Kidney (tissue), 14 donors: ENCODE measurements around the gene SPIRE1. TPM values are rescaled to one million over a fixed set of nuclear protein-coding genes. Genes with fewer than 3 reads are reported as not detected.

Source experiments
- DNase-seq, 5 donors: peaks; one replicate each; pipeline ENCODE4 v3.0.0-alpha.2; 2013 to 2020
- FAIRE-seq: peaks from 2 replicates; lab custom pipeline; 2012; peaks lifted over from hg19 to GRCh38; lab: Jason Lieb, UNC
- H3K27ac ChIP-seq, 2 donors: one replicate each; pipeline ENCODE4 v1.7.0; 2013; ENCODE audit warnings: low read depth in 2 of 2, low read length in 2 of 2, inconsistent platforms in 1 of 2
- H3K27me3 ChIP-seq: one replicate; pipeline ENCODE4 v1.7.1; 2013; ENCODE audit warnings: low read length, inconsistent platforms; ENCODE audit not compliant: control insufficient read depth, insufficient read depth
- H3K36me3 ChIP-seq, 3 donors: one replicate each; pipeline versions ENCODE4 v1.7.0 to v1.7.1; 2013; ENCODE audit warnings: low read length in 3 of 3, control low read depth in 1 of 3, inconsistent platforms in 1 of 3; ENCODE audit not compliant: insufficient read depth in 3 of 3, control insufficient read depth in 2 of 3
- H3K4me1 ChIP-seq, 3 donors: one replicate each; pipeline versions ENCODE4 v1.7.0 to v1.7.1; 2013; ENCODE audit warnings: low read length in 3 of 3, inconsistent platforms in 1 of 3, low read depth in 1 of 3; ENCODE audit not compliant: control insufficient read depth in 2 of 3, insufficient read depth in 2 of 3
- H3K4me3 ChIP-seq, 3 donors: one replicate each; pipeline versions ENCODE4 v1.7.0 to v1.8.1; 2013; ENCODE audit warnings: low read length in 3 of 3, control low read depth in 1 of 3, inconsistent platforms in 1 of 3
- H3K9ac ChIP-seq, 3 donors: one replicate each; pipeline versions ENCODE4 v1.7.0 to v1.7.1; 2013; ENCODE audit warnings: low read length in 3 of 3, control low read depth in 1 of 3, inconsistent platforms in 1 of 3
- H3K9me3 ChIP-seq, 3 donors: one replicate each; pipeline versions ENCODE4 v1.7.0 to v1.7.1; 2013; ENCODE audit warnings: low read length in 3 of 3, control low read depth in 1 of 3, inconsistent platforms in 1 of 3; ENCODE audit not compliant: control insufficient read depth in 2 of 3, insufficient read depth in 1 of 3
- CTCF ChIP-seq: IDR thresholded peaks from 3 replicates; pipeline ENCODE4 v1.5.1; 2012; ENCODE audit warnings: mild to moderate bottlenecking, moderate library complexity, borderline replicate concordance; ENCODE audit not compliant: insufficient read depth; ENCODE audit errors: extremely low read depth
- intact Hi-C: fragments of 100-400 bp; cut with DNase I; formaldehyde crosslinking; loops from one replicate; pipeline ENCODE4 v1.11.1; 2022
- polyA plus RNA-seq: library from polyadenylated mRNA; stranded (reverse); fragments of 350-450 nt; fragmentation: Illumina TruSeq; extraction: RNeasy Lipid Tissue Mini Kit (QIAGEN cat#74804); gene quantifications from one replicate; pipeline ENCODE4 v1.2.3, GENCODE V29; 2014; ENCODE audit warnings: low read depth, low replicate concordance; ENCODE audit not compliant: insufficient read depth
- total RNA-seq: library from RNA; stranded (reverse); fragmentation: NEBNext Ultra II Directional; extraction: Animal tissue kit (Norgen Biotek cat#: 25700); gene quantifications from one replicate; pipeline ENCODE4 v1.2.1, GENCODE V29; 2021
- donor health status: control.
- donor health status: control.
- donor health status: control.
- donor health status: control.
- donor health status: control.
- donor health status: DM: yes; HTN: yes; CAD: no.
- donor health status: Normal renal cell carcinoma (clear cell type).

Gene SPIRE1
- total and polyA plus RNA-seq, 2 donors from 2014 or later, result 12.3 to 35.1 TPM

DNA sequence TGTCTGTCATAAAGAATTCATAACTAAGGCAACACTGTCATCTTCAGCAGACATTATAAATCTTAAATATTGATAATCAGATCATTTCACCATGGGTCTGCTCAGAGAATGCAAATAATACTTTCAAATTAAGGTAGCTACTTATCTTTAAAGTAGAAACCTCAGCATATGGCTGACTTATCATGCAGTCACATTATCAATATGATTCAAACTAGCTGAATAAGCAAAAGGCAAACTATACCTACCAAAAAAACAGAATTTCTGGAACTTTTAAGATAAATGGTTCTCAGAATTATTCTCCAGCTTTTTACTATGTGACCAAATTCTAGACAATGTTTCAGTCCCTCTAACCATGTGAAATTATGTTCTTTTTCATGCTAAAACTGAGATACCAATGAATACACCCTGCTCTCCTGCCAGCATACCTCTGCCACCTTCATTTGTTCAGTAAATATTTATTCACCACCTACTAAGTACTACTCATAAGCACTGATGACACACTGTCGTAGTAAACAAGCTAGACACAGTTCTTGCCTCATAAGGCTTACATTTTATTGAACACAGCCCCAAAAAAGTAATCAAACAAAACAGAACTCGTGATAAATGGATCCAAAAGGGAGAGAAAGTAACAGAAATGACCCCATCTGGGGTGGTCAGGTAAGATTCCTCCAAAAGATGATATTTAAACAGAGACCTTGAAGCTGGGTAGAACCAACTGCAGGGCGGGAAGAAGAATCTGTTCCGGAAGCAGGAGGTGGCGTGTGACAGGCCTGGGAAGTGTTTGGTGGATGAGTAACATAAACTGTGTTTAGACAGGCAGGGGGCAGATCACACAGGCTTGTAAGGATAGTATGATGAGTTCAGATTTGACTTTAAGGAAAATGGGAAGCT lies 17.7 kb downstream of the SPIRE1 start:
- no peak overlapping the region for H3K27ac ChIP-seq
- no peaks in the 10 kb centered on the region for H3K36me3 ChIP-seq
- FAIRE-seq (no peak), DNase-seq (peak in 1 of 5 donors; percentile 29)
- H3K27me3 ChIP-seq, result no peaks in the 10 kb centered on the region
- no peak for TF ChIP-seq CTCF
- H3K4me1 ChIP-seq, result peaks cover 0 to under 1% (median 0%) of the 10 kb centered on the region in 3 donors
- intact Hi-C loops, result no loop called here
- no peak overlapping the region for H3K4me3 ChIP-seq
- no peak overlapping the region for H3K9ac ChIP-seq
- H3K9me3 ChIP-seq, result no peaks in the 10 kb centered on the region

DNA sequence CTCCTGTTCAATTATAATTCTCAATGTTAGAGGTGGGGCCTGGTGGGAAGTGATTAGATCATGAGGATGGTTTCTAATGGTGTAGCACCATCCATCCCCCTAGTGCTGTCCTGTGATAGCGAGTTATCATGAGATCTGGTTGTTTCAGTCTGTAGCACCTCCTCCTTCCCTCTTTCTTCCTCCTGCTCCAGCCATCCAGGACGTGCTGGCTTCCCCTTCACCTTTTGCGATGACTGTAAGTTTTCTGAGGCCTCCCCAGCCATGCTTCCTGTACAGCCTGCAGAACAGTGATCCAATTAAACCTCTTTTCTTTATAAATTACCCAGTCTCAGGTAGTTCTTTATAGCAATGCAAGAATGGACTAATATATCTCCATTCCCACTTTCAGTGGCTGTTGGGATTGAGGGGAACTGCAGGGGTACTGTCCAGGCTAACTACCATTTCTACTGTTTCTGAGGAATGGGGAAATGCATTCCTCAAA lies 19.2 kb downstream of the SPIRE1 start:
- intact Hi-C loops, result no loop called here
- H3K36me3 ChIP-seq, result no peaks in the 10 kb centered on the region

DNA sequence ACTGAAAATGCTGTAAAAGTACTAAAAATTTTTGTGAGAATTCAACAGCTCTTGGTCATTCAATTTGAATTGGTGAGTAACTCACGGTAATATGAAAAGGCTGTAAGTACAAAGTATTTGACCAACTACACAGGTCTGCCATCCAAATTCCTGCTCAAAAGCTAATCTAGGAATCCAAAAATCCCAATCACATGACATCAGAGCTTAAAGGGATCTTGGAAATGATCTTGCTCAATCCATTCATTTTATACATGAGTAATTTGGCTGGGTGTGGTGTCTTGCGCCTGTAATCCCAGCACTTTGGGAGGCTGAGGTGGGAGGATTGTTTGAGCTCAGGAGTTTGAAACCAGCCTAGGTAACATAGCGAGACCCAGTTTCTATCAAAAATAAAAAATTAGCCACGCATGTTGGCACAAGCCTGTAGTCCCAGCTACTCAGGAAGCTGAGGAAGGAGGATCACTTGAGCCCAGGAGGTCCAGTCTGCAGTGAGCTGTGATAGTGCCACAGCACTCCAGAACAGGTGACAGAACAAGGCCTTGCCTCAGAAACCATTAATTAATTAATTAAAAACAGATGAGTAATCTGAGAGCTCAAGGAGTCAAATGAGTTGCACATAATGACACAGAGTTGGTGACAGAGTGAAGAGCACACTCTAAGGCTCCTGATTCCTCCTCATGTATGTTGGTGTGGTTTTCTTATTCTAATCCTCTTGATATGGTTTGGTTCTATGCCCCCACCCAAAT lies 19.8 kb downstream of the SPIRE1 start:
- no peak for TF ChIP-seq CTCF
- no peaks in the 10 kb centered on the region for H3K27me3 ChIP-seq
- no peaks in the 10 kb centered on the region for H3K36me3 ChIP-seq
- H3K9me3 ChIP-seq, result no peaks in the 10 kb centered on the region
- H3K9ac ChIP-seq, result no peak overlapping the region
- H3K4me1 ChIP-seq, result no peaks in the 10 kb centered on the region
- intact Hi-C loops, result no loop called here
- no peak overlapping the region for H3K27ac ChIP-seq
- FAIRE-seq, result no peak
- H3K4me3 ChIP-seq, result no peak overlapping the region
- no peak for DNase-seq

More for the DNA sequence above, 19.2 kb downstream of the SPIRE1 start:
- DNase-seq (no peak), FAIRE-seq (no peak)
- Histone ChIP-seq H3K27me3 (no peaks in the 10 kb centered on the region), H3K4me1 (no peaks in the 10 kb centered on the region), H3K4me3 (no peak overlapping the region), H3K9ac (no peak overlapping the region), H3K9me3 (no peaks in the 10 kb centered on the region), H3K27ac (no peak overlapping the region)
- no peak for TF ChIP-seq CTCF
